HG03469 (cell line): ENCODE results near the gene NUP58.

Source experiments
- ATAC-seq: cut with Tn5 transposase; IDR thresholded peaks from one replicate; pipeline ENCODE4 v1.9.1; 2021; ENCODE audit warnings: mild to moderate bottlenecking, moderate library complexity, moderate number of reproducible peaks; ENCODE audit not compliant: unreplicated experiment

Gene NUP58

GRCh38 chr13:25301347-25302113 lies at the start of gene NUP58:
NUP58 (plus strand) TSS chr13:25301625; CDS start chr13:25301774, 149 bp downstream.
- peak; percentile 96 for ATAC-seq

- ATAC-seq = no peak
These were observed 49.2 kb upstream of the NUP58 start for GRCh38 chr13:25252225-25252624.

- ATAC-seq = no peak
These were observed 48.7 kb upstream of the NUP58 start for GRCh38 chr13:25252752-25253151.

GRCh38 chr13:25253702-25254101 lies 47.7 kb upstream of the NUP58 start:
- ATAC-seq = no peak

- ATAC-seq = no peak
These were observed 39.2 kb upstream of the NUP58 start for GRCh38 chr13:25262261-25262660.

GRCh38 chr13:25266706-25267105 lies 34.7 kb upstream of the NUP58 start:
- ATAC-seq = no peak

GRCh38 chr13:25267715-25268114 lies 33.7 kb upstream of the NUP58 start:
- ATAC-seq = peak; percentile 50

GRCh38 chr13:25268561-25268960 lies 32.9 kb upstream of the NUP58 start:
- no peak for ATAC-seq

GRCh38 chr13:25276748-25277147 lies 24.7 kb upstream of the NUP58 start:
- no peak for ATAC-seq

- ATAC-seq = no peak
These were observed 21.0 kb upstream of the NUP58 start for GRCh38 chr13:25280396-25280795.

- peak; percentile 44 for ATAC-seq
These were observed 20.1 kb upstream of the NUP58 start for GRCh38 chr13:25281193-25281934.

- ATAC-seq = no peak
These were observed 19.5 kb upstream of the NUP58 start for GRCh38 chr13:25281935-25282332.

GRCh38 chr13:25286308-25286968 lies 15.0 kb upstream of the NUP58 start:
- no peak for ATAC-seq

GRCh38 chr13:25286969-25287961 lies 14.2 kb upstream of the NUP58 start, which contains the start of gene MTMR6:
MTMR6 (minus strand) TSS chr13:25287488; CDS start chr13:25287247, 241 bp downstream.
- peak; percentile 90 for ATAC-seq

GRCh38 chr13:25288966-25289365 lies 12.5 kb upstream of the NUP58 start:
- no peak for ATAC-seq

GRCh38 chr13:25291691-25292090 lies 9.7 kb upstream of the NUP58 start:
- ATAC-seq = no peak

- no peak for ATAC-seq
These were observed 9.1 kb upstream of the NUP58 start for GRCh38 chr13:25292301-25292700.

GRCh38 chr13:25295228-25295627 lies 6.2 kb upstream of the NUP58 start:
- no peak for ATAC-seq

- no peak for ATAC-seq
These were observed 5.7 kb upstream of the NUP58 start for GRCh38 chr13:25295701-25296100.

GRCh38 chr13:25300861-25301346 lies 521 bp upstream of the NUP58 start:
- ATAC-seq = peak; percentile 2
